ENCODE results near the gene UNC5CL. TPM values are rescaled to one million over a fixed set of nuclear protein-coding genes. Genes with fewer than 3 reads are reported as not detected.
"Not testable (repeated sequence)": the region's sequence is repeated elsewhere in the genome, so short reads cannot be mapped to it uniquely, and the experiment has no call there.

Gene UNC5CL
- total RNA-seq, 1 experiment from 2014 or later, result 0.25 TPM

DNA sequence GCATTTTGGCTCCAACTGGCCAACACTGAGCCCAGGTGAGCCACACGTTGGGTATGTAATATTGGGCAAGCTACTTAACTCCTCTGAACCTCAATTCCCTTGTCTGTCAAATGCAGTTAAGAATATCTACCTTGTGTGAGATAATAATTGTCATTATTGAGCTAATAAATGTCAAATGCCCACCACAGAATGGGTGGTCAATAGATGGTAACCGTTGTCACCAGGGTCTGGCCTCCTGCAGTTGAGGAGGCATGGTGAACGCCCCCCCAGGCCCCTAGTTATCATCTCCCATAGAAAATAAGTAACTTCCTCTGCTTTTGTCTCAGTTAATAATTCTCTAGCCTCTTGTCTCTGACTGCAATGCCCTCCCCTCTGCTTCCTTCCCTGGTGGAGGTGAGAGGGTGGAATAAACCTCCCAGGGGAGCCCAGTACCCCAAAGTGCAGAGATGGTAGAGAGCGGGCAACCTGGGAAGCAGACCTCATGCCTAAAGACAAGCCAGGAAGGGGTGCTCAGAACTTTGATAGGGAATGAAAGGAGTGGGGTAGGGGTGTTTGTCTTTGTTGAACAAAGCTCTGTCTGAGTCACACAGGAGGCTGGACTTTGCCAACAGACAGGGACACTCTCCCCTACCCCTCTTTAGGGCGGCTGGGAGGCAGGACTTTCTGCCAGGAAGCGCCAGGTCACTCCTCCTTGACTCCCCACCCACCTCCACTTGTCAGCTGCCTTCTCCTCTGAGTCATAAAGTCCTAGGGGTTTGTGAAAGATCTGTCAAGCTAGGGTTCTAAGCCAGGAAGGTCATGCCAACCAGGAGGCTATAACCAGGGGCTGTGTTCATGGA lies 1.3 kb upstream of the UNC5CL start:
- peak; percentile 50 for DNase-seq (ENCODE audit: low spot score)

DNA sequence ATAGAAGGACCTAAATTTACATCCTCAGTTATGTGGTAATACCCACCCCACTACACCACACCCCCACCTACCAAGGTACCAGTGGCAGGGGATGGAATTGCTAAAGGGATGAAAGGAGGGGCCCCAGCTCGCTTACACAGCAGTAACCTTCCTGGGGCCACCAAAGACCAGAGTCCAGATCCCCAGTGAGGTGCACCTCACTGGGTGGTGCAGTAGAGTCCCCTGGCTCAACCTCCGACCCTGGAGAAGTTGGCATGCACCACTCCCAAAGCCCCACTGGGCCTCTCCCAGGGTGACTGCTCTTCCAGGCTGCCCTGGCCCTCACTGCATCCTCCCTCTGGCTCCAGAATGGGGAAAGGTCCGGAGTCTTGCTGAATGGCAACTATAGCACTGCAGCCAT lies 816 bp downstream of the UNC5CL start:
- DNase-seq (ENCODE audit: low spot score), result no peak

DNA sequence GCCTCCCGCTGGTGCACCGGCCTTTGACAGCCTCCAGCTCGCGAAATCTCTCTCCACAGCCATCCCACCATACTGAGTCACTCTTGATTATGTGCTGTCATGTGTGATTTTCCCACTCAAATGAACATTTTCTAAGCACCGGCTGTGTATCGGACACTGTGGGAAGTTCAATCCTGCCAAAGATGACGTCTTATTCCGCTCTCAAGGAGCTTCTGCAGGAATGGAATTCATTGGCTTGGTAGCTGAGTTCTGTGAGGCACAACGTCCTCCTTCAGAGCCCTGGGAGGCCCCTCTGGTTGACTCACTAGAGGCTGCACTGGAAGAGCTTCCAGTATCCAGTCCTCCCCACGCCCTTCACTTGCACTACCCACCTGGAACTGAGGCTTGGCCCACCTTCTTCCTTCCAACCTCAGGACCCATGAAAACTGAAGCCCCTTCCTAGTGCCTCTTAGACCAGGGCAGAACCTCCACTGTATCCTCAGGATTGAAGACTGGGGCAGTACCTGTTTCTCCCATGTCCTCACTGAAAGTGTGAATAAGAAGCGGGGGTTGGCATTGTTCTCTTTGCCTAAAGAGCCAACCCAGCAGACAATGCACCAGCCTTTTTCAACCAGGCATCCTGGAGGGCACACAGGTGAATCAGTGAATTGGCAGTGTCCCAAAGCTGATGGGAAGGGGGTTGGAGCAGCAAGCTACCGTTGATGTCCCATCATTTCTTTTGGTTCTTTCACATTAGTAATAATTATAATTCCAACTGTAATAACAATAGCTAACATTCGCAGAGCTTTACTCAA lies 1.7 kb downstream of the UNC5CL start:
- DNase-seq (ENCODE audit: low spot score), result no peak

DNA sequence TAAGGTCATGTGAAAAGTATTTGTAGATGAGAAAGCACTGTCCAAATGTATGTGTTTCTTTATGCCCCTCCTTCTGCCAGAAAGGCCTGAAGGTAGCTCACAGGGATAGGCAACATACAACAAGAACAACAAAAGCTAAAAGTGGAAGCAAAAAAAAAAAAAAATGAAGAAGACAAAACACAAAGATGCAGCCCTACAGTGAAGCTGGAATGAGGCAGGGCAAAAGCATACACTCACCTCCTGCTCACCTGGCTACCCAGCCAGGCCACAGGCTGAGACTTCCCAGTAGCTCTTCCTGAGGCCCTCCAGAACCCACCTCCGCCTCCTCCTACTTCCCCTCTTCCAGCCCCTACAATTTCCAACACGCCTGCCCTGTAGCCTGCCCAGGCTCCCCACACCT lies 2.4 kb downstream of the UNC5CL start:
- no peak for DNase-seq (ENCODE audit: low spot score)

DNA sequence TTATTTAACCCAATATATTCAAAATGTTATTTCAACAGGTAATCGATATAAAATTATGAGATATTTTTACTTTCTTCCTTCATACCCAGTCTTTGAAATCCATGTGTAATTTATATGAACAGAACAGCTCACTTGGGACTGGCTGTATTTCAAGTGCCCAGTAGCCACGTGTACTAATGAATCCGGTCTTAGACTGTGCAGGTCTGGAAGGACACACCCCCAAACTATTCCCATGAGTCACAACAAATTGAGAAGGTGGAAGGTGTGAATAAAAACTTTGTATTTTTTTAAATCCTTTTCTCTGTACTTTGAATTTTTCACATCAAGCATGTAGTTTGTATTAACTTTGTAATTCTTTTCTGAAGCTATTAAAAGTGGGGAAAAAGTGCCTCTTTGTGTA lies 2.8 kb downstream of the UNC5CL start:
- no peak for DNase-seq (ENCODE audit: low spot score)

DNA sequence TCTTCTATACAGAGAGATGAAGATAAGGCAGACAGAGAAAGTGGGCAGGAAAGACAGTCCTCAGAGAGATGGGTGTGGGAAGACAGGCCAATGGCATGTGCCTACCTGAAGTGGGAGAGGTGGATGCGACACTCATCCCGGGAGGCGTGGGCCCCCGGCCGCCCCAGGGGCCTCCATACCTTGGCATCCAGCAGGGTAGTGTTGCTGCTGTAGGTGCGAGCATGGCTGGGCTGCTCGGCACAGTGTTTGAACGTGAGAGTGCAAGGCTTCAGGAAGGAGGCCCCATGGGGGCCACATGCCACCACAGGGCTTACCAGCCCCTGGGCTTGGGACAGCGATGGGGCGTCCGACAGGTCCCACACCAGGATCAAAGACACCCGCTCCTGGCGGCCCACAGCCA lies 5.2 kb downstream of the UNC5CL start:
- no peak for DNase-seq (ENCODE audit: low spot score)

DNA sequence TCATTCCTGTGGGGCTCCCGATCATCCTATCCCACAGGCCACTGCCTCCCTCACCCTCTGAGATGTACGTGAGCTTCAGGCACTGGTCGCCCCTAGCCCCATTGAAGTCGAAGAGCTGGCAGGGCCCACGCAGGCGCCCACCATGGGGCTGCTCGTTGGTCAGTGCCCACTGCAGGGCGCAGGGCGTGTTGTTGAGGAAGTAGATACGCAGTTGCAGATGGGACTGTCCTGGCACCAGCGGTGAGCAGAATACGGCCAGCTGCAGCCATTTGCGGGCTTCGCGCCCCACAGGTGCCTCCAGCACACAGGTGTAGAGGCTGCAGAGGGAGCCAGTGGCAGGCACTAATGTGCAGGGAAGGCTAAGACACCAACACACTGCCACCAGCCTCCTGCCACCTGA lies 6.2 kb downstream of the UNC5CL start:
- no peak for DNase-seq (ENCODE audit: low spot score)

DNA sequence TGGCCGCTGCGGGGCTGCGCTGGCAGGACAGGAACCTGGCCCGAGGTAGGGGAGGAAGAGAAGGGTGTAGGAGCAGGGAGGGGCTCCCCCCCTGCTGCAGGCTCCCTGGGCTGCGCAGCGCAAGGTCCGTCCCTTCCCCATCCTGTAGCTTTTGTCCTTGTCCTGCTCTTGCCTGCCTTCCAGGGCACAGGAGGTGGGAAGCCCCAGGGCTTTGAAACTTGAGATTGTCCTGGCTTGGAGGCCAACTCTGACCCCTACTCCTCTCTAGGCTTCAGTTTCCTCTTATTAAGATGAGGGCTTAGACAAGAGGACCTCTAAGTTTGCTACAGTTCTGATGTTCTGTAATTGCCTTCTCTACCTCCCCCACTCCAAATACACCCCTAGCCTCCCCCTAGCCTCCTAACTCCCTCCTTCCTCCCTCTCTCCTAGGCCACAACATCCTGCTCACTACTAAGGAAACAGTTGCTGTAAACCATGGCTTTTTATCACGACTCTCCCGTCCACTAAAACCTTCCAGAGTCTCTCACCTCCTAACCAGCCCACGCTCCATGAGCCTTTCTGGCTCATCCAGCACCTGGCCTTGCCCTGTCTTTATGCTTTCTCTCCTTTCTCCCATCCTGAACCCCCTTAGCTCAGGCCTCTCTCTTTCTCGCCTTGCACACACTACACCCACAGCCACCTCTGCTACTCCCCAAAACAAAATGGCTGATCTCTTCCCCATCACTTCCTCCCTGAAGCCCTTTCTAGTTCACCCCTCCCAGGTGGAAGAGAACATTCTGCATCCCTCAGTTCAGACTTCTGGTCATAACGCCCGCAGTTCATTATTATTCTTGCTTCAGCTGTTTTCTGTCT lies 10.2 kb downstream of the UNC5CL start:
- DNase-seq (ENCODE audit: low spot score), result no peak

DNA sequence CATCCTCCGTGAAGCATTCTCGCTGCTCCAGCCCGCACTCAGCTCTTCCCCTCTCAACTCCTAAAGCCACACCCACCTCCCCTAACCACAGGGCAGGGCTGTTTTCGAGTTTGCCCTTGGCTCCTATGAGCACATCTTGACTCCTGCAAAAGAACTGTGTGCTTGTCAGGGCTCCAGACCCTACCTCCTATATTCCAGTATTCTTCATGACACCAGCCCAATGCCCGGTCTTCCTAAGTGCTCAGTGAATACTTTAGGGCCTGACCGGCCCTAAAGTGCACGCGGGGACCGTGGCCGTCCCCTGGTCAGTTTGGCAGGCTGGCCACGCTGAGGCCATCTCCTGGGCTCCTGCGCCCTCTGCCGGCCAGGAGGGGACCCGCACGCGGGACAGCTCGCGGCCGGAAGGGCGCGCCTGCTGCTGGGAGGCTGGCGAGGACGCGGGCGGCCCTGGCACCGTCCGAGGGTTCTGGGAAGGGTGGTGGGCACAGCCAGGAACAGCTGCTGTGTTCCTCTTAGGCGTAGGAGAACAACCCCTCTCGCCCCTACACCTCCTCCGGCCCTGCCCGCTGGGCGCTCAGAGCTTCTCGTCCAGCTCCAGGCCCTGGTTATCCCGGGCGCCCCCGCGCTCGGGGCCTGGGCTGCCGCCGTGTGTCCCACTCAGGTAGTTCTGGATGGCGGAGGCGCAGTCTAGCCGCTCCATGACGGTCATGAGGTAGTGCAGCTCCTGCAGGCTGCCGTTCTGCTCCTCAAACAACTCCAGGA lies 11.0 kb downstream of the UNC5CL start:
- DNase-seq (ENCODE audit: low spot score), result peak; percentile 80

DNA sequence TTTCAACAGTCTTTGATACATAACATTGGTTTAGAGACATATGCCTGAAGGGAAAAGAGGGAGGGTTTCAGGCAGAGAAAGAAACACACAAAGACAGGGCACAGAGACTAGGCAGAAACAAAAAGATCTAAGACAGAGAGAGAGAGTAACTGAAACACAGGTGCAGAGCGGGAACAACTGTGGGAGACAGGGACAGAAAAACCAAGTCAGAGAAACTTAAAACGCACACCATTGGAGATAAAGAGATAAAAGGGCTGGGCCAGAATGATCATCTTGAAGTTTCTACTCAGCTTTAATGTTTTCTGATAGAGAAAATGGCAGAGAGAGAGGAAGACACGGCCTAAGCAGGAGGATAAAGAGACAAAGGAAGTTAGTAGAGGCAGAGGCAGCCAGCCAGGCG lies 11.8 kb downstream of the UNC5CL start:
- DNase-seq (ENCODE audit: low spot score), result no peak

DNA sequence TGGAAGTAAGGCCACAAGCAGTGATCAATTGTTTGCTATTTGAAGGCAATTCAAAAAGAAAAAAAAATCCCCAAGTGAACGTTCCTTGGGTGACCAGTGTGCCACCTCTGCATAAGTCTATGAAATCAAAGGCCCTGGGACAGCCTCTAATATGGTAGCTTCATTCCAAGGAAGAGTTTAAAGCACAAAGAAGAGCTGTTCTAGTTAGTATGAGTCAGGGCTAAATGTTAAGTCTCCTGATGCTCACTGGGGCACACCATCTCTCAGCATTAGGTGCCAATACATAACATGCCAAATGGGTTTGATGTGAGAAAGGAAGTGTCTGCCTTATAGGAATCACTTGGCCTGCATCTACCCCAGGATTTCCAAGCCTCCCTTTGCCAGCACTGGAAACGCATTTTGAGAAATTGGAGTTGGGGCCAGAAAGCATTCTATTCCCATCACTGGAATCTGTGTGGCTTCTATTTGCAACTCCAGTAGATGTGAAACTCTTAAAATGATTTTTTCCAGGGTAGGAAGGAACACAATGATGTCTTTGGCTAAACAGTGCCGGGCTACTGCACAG lies 13.0 kb downstream of the UNC5CL start:
- DNase-seq (ENCODE audit: low spot score), result no peak

DNA sequence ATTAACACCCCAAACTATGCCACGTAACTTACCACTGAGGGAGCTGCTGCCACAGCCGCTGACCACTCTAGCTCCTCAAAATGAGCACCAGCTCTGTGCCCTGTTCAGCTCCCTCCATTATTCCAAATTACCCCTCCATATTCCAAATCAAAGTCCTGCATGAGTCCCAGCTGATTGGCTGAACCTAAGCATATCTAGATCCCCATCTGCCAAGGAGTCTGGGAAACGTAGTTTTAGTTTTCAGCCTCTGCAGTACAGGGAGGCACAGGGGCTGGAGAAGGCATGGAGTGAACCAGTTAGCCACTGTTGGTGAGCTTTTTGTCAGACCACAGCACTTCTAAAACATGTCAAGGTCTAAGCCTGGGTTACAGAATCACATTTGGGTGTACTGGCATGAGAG lies 15.9 kb downstream of the UNC5CL start:
- DNase-seq (ENCODE audit: low spot score), result no peak

DNA sequence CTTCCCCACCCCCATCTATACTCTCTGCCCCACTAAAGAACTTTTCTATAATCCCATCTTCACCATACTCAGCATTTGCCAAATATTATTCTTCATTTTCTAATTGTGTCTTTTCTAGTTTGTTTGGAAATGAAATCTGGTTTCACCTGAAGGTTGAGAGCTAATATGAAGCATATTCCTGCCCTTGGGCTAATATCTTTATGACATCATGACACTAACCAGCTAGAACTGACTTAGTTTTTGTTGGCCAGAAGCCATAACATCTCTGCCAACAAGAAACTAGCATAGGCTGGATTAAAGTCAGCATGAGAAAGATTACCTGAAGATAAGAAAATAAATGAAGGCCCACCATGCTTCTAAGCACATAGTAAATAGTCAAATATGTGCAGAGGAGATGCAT lies 16.7 kb downstream of the UNC5CL start:
- no peak for DNase-seq (ENCODE audit: low spot score)

DNA sequence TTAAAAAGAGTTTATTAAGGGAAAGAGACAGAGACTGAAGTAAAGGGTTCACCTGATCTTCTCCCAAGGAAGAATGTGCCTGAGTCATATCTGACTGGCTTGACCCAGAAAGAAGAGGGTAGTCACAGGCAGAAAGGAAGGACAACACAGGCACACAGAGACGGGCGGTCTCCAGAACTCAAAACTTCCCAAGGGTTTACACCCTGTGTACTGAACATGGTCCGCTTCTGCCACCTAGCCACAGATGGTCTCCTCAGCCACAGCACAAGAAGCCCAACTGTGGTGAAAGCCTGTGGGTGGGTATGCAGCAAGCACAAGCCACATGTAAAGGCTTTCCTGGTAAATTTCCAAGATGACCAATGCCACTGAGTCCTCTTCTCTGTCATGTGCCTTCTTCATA lies 17.2 kb downstream of the UNC5CL start:
- peak; percentile 73 for DNase-seq (ENCODE audit: low spot score)

DNA sequence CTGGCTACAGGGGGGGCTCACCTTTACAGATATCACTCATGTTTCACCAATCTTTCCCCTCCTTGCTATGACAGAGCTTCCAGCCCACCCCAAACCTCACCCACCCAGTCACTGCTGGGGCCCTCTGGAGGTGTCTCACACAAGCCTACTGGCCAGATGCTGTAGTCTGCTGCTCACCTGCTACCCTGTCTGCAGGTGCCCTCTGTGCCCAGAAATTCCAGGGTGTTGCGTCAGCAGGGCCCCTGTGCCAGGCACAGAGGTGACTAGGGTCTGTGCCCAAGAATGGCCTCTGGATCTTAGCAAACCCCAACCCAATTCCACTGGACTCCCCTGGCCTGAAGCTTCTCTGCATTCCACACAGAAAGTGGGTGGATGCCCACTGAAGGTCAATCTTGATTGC lies 21.4 kb downstream of the UNC5CL start:
- DNase-seq (ENCODE audit: low spot score), result no peak

DNA sequence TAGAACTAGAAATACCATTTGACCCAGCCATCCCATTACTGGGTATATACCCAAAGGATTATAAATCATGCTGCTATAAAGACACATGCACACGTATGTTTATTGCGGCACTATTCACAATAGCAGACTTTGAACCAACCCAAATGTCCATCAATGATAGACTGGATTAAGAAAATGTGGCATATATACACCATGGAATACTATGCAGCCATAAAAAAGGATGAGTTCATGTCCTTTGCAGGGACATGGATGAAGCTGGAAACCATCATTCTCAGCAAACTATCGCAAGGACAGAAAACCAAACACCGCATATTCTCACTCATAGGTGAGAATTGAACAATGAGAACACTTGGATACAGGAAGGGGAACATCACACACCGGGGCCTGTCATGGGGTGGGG lies 23.2 kb downstream of the UNC5CL start:
- DNase-seq (ENCODE audit: low spot score), result not testable (repeated sequence)

DNA sequence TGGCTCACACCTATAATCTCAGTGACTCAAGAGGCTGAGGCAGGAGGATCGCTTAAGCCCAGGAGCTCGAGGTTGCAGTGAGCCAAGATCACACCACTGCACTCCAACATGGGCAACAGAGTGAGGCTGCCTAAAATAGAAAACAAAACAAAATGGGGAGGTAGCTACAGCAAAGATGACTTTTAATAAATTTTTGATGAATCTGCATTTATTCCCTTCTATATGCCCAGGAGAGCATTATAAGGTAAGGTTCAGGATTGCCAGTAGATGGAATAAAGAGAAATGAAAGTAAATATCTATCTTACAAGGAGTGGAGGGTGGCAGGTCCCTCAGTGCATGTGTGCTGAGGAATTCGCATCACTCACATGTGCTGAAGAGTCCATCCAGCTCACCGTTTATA lies 24.2 kb downstream of the UNC5CL start:
- no peak for DNase-seq (ENCODE audit: low spot score)

DNA sequence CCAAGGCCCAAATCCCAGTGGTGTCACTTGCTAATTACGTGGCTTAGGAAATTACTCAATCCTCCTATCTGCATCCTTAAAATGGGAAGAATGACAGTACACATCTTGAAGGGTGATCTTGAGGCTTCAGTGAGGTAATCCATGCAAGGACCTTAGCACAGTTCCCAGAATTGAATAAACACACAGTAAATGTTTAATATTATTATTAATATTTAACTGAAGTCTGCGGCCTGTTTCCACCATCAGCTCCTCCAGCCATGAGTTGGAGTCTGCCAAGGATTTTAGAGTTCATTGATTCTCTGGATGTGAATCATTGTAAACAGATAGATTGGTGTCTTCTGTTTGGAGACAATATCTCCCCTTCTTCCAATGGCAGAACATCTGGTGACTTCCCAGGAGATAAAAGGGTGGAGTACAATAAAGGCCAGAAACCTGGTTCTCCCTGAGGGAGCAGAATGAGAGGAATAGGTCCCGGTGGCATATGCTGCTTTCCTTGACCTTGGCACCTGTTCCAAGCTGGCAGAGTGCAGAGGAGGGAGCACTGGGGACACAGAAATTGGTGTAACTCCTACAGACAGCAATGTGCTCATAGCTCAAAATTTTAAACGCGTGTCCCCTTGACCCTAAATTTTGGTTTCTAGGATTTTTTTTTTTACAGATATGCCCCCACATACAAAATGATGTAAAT lies 25.4 kb downstream of the UNC5CL start:
- no peak for DNase-seq (ENCODE audit: low spot score)

DNA sequence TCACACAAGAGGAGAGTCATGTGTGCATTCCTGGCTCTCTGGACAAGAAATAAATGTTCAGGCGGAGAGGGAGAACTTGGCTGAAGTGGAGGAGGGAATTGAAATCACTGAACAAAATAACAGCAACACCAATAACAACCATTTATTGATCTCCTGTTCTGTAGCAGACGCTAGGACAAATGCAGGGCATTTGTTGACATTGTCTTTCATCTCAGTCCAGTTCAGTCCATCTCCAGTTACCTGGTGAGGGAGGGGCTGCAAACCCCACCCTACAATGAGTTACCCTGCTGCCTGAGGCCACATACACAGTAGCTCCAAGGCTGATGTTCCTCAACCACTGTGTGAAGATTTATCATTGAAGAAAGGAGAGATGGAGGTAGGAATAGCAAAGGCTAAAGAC lies 27.3 kb downstream of the UNC5CL start:
- no peak for DNase-seq (ENCODE audit: low spot score)

DNA sequence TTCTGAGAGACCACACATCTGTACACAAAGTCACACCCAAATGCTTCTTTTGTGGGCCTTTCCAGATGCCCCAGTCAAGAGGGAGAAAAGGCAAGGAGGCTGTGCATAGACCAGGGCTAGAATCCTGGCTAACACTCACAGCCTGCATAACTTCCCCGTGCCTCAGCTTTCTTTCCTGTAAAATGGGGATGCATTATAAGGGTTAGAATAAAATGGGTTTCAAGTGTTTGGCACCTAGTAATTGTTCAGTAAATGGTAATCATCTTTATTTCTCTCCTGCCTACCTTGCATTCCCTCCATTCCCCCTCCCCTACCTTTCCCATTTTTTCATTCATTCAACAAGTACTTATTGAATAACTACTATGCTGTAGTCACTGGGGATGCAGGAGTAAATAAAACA lies 29.4 kb downstream of the UNC5CL start:
- DNase-seq (ENCODE audit: low spot score), result no peak

DNA sequence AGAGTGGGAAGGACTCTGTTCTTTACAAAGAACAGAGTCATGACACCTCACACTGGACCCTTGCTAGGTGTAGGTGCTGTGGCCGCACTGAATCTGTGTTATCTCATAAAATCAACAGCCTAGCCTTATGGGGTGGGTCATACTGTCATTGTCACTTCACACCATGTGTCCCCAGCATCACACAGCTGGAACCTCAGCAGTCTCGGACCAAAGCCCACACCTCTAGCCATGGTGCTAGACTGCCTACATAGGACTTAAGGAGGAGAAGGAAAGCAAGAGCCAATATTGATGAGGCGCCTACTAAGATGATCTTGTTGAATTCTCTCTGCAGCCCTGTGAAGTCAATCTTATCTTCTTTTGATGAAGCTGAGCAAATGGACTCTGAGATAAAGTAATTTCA lies 31.0 kb downstream of the UNC5CL start:
- DNase-seq (ENCODE audit: low spot score), result no peak
